ENCODE results near the gene SLC26A2. TPM values are rescaled to one million over a fixed set of nuclear protein-coding genes. Genes with fewer than 3 reads are reported as not detected.

The SLC26A2 gene
- total and polyA plus RNA-seq, 2 donors from 2014 or later = 2.2 to 18.4 TPM

- Histone ChIP-seq H3K36me3 (ENCODE audit: control insufficient read depth in 2 of 3, insufficient read depth in 3 of 3, low read length in 3 of 3) (no peaks in the 10 kb centered on the region), H3K9me3 (ENCODE audit: control insufficient read depth in 2 of 3, insufficient read depth in 1 of 3, low read length in 3 of 3) (no peaks in the 10 kb centered on the region), H3K4me1 (ENCODE audit: control insufficient read depth in 2 of 3, insufficient read depth in 2 of 3, low read depth in 1 of 3, low read length in 3 of 3) (peaks cover 0 to 6% (median 2%) of the 10 kb centered on the region in 3 donors), H3K27ac (ENCODE audit: low read depth in 2 of 2, low read length in 2 of 2) (no peak overlapping the region), H3K9ac (ENCODE audit: low read length in 3 of 3) (no peak overlapping the region), H3K4me3 (ENCODE audit: low read length in 3 of 3) (no peak overlapping the region), H3K27me3 (ENCODE audit: control insufficient read depth, insufficient read depth, low read length) (no peaks in the 10 kb centered on the region)
- intact Hi-C loops (cut with DNase I) = no loop called here
- FAIRE-seq (no peak), DNase-seq (peak in 2 of 5 donors; percentile 33 to 46)
- no peak for TF ChIP-seq CTCF (IDR thresholded peaks at IDR 0.05; ENCODE audit: borderline replicate concordance, extremely low read depth, insufficient read depth)
These were observed 21.0 kb upstream of the SLC26A2 start for GRCh38 chr5:149939546-149939945.

DNA sequence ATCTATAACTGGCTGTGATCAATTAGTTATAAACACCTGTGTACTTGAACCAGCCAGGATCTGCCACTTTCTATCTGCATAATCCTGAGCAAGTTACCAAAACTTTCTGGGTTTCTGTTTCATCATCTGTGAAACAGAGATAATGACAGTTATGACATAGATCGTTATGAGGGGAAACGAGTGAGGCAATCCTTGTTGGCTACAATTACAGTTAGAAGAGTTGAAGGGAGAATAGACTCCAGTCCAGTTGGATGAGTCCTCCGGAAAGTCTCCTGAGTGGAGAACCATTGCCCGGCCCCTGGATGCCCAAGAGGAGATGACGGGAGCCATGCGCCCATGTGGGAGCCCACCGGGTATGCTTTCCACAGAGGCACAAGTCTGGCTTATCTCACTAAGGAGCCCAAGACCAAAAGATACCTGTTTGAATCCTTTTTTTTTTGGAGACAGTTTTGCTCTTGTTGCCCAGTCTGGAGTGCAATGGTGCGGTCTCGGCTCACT is 20.4 kb upstream of the SLC26A2 start:
- Histone ChIP-seq H3K4me3 (ENCODE audit: low read length in 3 of 3) (no peak overlapping the region), H3K9ac (ENCODE audit: low read length in 3 of 3) (no peak overlapping the region), H3K4me1 (ENCODE audit: control insufficient read depth in 2 of 3, insufficient read depth in 2 of 3, low read depth in 1 of 3, low read length in 3 of 3) (peaks cover 0 to 6% (median 2%) of the 10 kb centered on the region in 3 donors), H3K36me3 (ENCODE audit: control insufficient read depth in 2 of 3, insufficient read depth in 3 of 3, low read length in 3 of 3) (no peaks in the 10 kb centered on the region), H3K27me3 (ENCODE audit: control insufficient read depth, insufficient read depth, low read length) (no peaks in the 10 kb centered on the region), H3K9me3 (ENCODE audit: control insufficient read depth in 2 of 3, insufficient read depth in 1 of 3, low read length in 3 of 3) (no peaks in the 10 kb centered on the region), H3K27ac (ENCODE audit: low read depth in 2 of 2, low read length in 2 of 2) (no peak overlapping the region)
- DNase-seq (no peak), FAIRE-seq (no peak)
- intact Hi-C loops (cut with DNase I) = no loop called here
- no peak for TF ChIP-seq CTCF (IDR thresholded peaks at IDR 0.05; ENCODE audit: borderline replicate concordance, extremely low read depth, insufficient read depth)

GRCh38 chr5:149940941-149941644 is 19.5 kb upstream of the SLC26A2 start:
- FAIRE-seq (no peak), DNase-seq (no peak)
- Histone ChIP-seq H3K4me3 (ENCODE audit: low read length in 3 of 3) (no peak overlapping the region), H3K4me1 (ENCODE audit: control insufficient read depth in 2 of 3, insufficient read depth in 2 of 3, low read depth in 1 of 3, low read length in 3 of 3) (peaks cover 0 to 6% (median 2%) of the 10 kb centered on the region in 3 donors), H3K27ac (ENCODE audit: low read depth in 2 of 2, low read length in 2 of 2) (no peak overlapping the region), H3K9me3 (ENCODE audit: control insufficient read depth in 2 of 3, insufficient read depth in 1 of 3, low read length in 3 of 3) (no peaks in the 10 kb centered on the region), H3K9ac (ENCODE audit: low read length in 3 of 3) (no peak overlapping the region), H3K27me3 (ENCODE audit: control insufficient read depth, insufficient read depth, low read length) (no peaks in the 10 kb centered on the region), H3K36me3 (ENCODE audit: control insufficient read depth in 2 of 3, insufficient read depth in 3 of 3, low read length in 3 of 3) (no peaks in the 10 kb centered on the region)
- intact Hi-C loops (cut with DNase I) = no loop called here
- no peak for TF ChIP-seq CTCF (IDR thresholded peaks at IDR 0.05; ENCODE audit: borderline replicate concordance, extremely low read depth, insufficient read depth)
